Tibial nerve (tissue), 4 donors: ENCODE data around the gene NHLRC4. TPM values are rescaled to one million over a fixed set of nuclear protein-coding genes. Genes with fewer than 3 reads are reported as not detected.

Experiments used
- DNase-seq, 2 donors: peaks; one replicate each; pipeline ENCODE4 v3.0.0-alpha.2; 2019; ENCODE audit warnings: low spot score in 2 of 2
- H3K27ac ChIP-seq, 4 donors: fragments of 200-600 bp; sonication (generic) in 3 of 4; one replicate each; pipeline ENCODE4 v1.5.1; 2017 to 2019; ENCODE audit warnings: mild to moderate bottlenecking in 1 of 4
- H3K27me3 ChIP-seq, 2 donors: fragments of 200-600 bp; sonication (generic) in 1 of 2; one replicate each; pipeline versions ENCODE4 v1.5.1 to v1.6.0; 2017 to 2019
- H3K36me3 ChIP-seq, 3 donors: fragments of 200-600 bp; sonication (generic); one replicate each; pipeline ENCODE4 v1.5.1; 2018 to 2019
- H3K4me1 ChIP-seq, 4 donors: fragments of 200-600 bp; sonication (generic) in 3 of 4; one replicate each; pipeline ENCODE4 v1.5.1; 2017 to 2019
- H3K4me3 ChIP-seq, 4 donors: fragments of 200-600 bp; sonication (generic) in 3 of 4; one replicate each; pipeline ENCODE4 v1.5.1; 2017 to 2019; ENCODE audit warnings: mild to moderate bottlenecking in 1 of 4, moderate library complexity in 1 of 4
- H3K9me3 ChIP-seq, 4 donors: fragments of 200-600 bp; sonication (generic) in 3 of 4; one replicate each; pipeline ENCODE4 v1.5.1; 2017 to 2019
- CTCF ChIP-seq, 5 experiments: fragments of 200-600 bp in 3 of 5; fragments of 450-650 bp in 2 of 5; sonication (generic) in 3 of 5; IDR thresholded peaks; one replicate each; pipeline ENCODE4 v1.5.1; 2016 to 2019; ENCODE audit warnings: antibody characterized with exemption in 5 of 5, mild to moderate bottlenecking in 3 of 5, moderate library complexity in 2 of 5
- EP300 ChIP-seq, 2 donors: sonication (generic); formaldehyde crosslinking; IDR thresholded peaks; one replicate each; pipeline ENCODE4 v1.6.1; 2017; ENCODE audit warnings: antibody characterized with exemption in 2 of 2, mild to moderate bottlenecking in 1 of 2
- POLR2A ChIP-seq, 2 donors: fragments of 450-650 bp; IDR thresholded peaks; one replicate each; pipeline ENCODE4 v1.6.1; 2017; ENCODE audit warnings: antibody characterized with exemption in 2 of 2, mild to moderate bottlenecking in 2 of 2, moderate library complexity in 2 of 2
- WGBS, 2 donors: methylation state at CpG; one replicate each; pipeline ENCODE4 v1.1.5; 2018; 5-methylcytosine and 5-hydroxymethylcytosine counted together
- total RNA-seq, 4 donors: library from RNA; depleted of rRNA; stranded (reverse); fragments of >200 nt; gene quantifications; one replicate each; pipeline ENCODE4 v1.1.0, GENCODE V29; 2016

The NHLRC4 gene
- total RNA-seq, 4 donors from 2014 or later: 0.98 to 5.2 (median 1.9) TPM

DNA sequence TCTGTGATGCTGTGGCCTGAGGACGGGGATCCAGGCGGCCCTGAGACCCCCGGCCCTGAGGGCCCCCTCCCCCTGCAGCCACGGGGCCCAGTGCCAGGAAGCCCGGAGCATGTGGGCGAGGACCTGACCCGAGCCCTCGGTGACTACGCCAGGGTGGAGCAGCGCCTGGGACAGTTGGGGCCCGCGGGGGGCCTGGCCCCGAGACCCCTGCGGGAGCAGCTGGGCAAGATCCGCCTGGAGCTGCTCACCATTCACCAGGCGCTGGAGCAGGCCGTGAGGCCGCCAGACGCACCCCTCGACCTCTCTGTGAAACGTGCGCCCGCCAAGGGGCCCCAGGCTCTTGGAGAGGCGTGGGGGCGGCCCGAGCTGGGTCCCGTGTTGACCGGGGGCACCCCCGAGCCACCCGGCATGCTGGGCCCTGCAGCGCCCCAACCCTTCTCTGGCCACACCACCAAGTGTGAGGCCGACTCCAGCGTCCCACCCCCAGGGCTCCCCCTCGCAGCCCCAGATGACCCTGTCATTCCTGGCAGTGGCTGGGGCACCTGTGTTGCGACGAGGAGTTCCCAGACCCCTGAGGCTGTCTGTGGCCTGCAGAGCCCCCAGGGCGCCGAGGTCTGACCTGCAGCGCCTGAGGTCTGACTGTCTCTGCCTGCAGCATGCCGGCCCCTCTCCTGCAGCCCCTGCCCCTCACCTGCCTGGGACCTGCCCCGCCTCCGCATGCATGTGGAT is 2.0 kb upstream of the NHLRC4 start:
- WGBS, 2 donors: 79 to 83% methylated on average over 22 to 26 of the region's 42 CpGs
- H3K9me3 ChIP-seq: no peaks in the 10 kb centered on the region
- H3K4me1 ChIP-seq: peaks cover 0 to 56% (median 28%) of the 10 kb centered on the region in 4 donors
- DNase-seq: no peak
- H3K36me3 ChIP-seq: no peaks in the 10 kb centered on the region
- H3K27me3 ChIP-seq: peaks cover 0 to 31% of the 10 kb centered on the region in 2 donors
- H3K4me3 ChIP-seq: no peak overlapping the region
- no peak for TF ChIP-seq POLR2A (IDR thresholded peaks at IDR 0.05)
- H3K27ac ChIP-seq: no peak overlapping the region

DNA sequence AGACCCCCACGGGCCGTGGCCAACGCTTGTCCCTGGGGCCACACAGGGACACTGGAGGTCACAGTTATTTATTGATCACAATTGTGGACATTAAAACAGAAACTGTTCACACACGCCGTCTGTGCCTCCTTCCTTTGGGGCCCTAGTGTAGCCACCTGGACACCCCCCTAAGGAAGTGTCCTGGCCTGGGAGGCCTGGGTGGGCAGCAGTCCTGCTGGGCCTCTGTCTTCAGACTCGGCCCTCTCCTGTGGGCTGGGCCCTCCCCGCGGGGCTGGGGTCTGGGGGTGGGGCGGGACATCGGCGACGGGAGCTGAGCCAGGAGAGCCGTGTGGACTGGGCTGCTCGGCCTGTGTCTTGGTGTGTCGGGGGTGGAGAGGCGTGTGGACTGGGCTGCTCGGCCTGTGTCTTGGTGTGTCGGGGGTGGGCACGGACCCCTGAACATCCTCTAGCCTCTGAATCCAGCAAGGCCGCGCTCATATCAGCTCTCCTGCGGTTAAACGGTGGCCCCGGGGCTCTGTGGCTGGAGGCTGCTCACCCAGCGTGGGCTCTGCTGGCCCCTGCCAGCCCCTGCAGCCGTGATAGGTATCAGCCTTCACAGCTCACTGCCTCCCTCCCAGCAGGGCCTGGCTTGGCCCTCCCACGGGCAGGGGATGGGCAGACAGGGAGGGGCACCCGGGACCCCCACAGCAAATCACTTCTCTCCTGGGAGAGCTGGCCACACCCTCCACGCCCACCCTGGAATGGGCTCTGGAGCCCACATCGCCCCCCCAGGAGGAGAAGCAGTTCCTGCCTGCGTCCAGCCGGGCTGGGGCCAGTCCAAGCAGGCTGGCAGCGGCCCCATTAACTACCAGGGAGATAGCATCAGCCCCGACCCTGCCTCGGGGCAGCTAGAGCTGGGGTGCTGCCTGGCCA is 1.1 kb upstream of the NHLRC4 start:
- peaks cover 0 to 55% (median 28%) of the 10 kb centered on the region in 4 donors for H3K4me1 ChIP-seq
- H3K36me3 ChIP-seq: no peaks in the 10 kb centered on the region
- no peak for DNase-seq
- no peak overlapping the region for H3K27ac ChIP-seq
- H3K9me3 ChIP-seq: no peaks in the 10 kb centered on the region
- H3K4me3 ChIP-seq: no peak overlapping the region
- peaks cover 0 to 30% of the 10 kb centered on the region in 2 donors for H3K27me3 ChIP-seq
- TF ChIP-seq POLR2A (IDR thresholded peaks at IDR 0.05) (no peak), CTCF (IDR thresholded peaks at IDR 0.05) (no peak), EP300 (IDR thresholded peaks at IDR 0.05) (no peak)
- 37 to 40% methylated on average over 21 to 25 of the region's 35 CpGs for WGBS, 2 donors

DNA sequence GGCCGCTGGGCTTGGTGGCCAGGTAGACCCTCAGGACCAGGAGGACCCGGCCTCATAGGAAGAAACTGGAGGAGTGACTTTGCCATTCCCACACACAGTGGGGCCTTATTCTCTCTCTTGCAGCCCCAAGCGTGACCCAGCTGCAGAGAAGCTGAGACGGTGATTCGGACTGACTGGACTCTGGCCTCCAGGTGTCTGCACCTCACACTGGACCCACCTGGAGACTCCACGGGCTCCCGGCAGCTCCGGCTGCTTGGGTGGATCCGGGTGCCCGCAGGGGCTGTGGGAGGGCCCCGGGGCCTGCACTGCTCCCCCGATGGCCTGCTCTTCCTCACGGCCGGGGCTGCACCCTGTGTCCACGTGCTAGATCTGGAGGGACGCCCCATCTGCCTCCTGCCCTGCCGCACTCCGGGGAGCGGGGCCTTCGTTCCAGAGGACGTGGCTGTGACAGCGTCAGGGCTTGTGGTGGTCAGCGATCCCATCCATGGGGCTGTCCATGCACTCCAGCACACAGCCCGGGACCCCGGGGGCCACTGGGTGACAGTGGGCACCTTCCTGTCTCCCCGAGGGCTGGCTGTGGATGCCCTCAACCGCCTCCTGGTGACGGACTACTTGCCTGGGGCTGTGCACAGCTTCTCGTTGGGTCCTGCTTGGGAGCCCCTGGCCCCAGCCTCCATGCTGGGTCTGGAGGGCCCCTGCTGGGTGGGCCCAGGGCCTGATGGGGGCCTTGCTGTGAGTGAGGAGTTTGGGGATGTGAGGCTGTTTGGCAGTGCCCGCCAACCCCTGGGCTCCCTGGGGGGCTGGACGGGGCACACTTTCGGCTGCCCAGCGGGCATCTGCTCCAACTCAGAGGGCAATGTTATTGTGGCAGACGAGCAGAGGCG is 810 bp downstream of the NHLRC4 start:
- Histone ChIP-seq H3K9me3 (no peaks in the 10 kb centered on the region), H3K27me3 (peaks cover 0 to 13% of the 10 kb centered on the region in 2 donors), H3K4me3 (peak overlapping the region in 1 of 4 donors; percentile 44), H3K27ac (peak overlapping the region in 3 of 4 donors; percentile 59 to 66 (median 60)), H3K36me3 (peaks cover 0 to 4% (median 0%) of the 10 kb centered on the region in 3 donors), H3K4me1 (peaks cover 0 to 62% (median 28%) of the 10 kb centered on the region in 4 donors)
- no peak for DNase-seq
- 84 to 92% methylated on average over 11 to 28 of the region's 35 CpGs for WGBS, 2 donors
- TF ChIP-seq CTCF (IDR thresholded peaks at IDR 0.05) (no peak), EP300 (IDR thresholded peaks at IDR 0.05) (no peak), POLR2A (IDR thresholded peaks at IDR 0.05) (no peak)

GRCh38 chr16:568401-569258 is 1.8 kb downstream of the NHLRC4 start:
- Histone ChIP-seq H3K4me1 (peaks cover 0 to 68% (median 28%) of the 10 kb centered on the region in 4 donors), H3K4me3 (peak overlapping the region in 3 of 4 donors; percentile 38 to 90 (median 52)), H3K9me3 (no peaks in the 10 kb centered on the region), H3K27me3 (peaks cover 0 to 4% of the 10 kb centered on the region in 2 donors), H3K27ac (peak overlapping the region in 3 of 4 donors; percentile 82 to 88 (median 84)), H3K36me3 (peaks cover 0 to 14% (median 0%) of the 10 kb centered on the region in 3 donors)
- DNase-seq: no peak
- WGBS, 2 donors: 60 to 72% methylated on average over 3 to 8 of the region's 11 CpGs
- no peak for TF ChIP-seq CTCF (IDR thresholded peaks at IDR 0.05)
- no peak for TF ChIP-seq POLR2A (IDR thresholded peaks at IDR 0.05)
- TF ChIP-seq EP300 (IDR thresholded peaks at IDR 0.05): no peak
